ENCODE measurements around the gene STATH. TPM values are rescaled to one million over a fixed set of nuclear protein-coding genes. Genes with fewer than 3 reads are reported as not detected.

Gene STATH
- total RNA-seq, 1 donor from 2014 or later: not detected

DNA sequence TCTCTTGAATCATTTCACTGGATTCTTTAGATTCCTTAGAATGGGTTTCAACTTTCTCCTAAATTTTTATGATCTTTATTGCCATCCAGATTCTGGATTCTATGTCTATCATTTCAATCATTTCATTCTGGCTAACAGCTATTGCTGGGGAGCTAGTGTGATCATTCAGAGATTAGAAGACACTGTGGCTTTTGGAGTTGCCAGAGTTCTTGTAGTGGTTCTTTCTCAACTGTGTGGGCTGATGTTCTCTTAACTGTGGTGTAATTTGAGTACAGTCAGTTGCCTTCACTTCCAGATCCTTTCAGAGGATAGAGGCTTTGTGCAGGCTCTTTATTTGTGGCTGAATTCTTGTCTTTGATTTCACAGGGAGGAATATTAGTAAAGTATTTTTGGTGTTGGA, 18.2 kb upstream of the STATH start:
- Histone ChIP-seq H3K9me3 (ENCODE audit: low read depth) (no peaks in the 10 kb centered on the region), H3K36me3 (no peaks in the 10 kb centered on the region), H3K4me2 (no peak overlapping the region), H3K9ac (no peak overlapping the region), H3K4me3 (no peak overlapping the region), H3K4me1 (peaks cover 8% of the 10 kb centered on the region), H3K27ac (no peak overlapping the region), H3F3A (ENCODE audit: low read depth) (no peaks in the 10 kb centered on the region), H4K20me1 (ENCODE audit: low read depth) (no peaks in the 10 kb centered on the region), H2AFZ (replicated peaks) (peak overlapping the region; percentile 82), H3K27me3 (no peaks in the 10 kb centered on the region), H3K79me2 (ENCODE audit: low read depth) (no peaks in the 10 kb centered on the region)
- no peaks in the 10 kb centered on the region for H3K36me3 Mint-ChIP-seq
- no peaks in the 10 kb centered on the region for H3K27me3 Mint-ChIP-seq (ENCODE audit: insufficient read depth, low read depth)
- no peak overlapping the region for H3K27ac Mint-ChIP-seq
- no peaks in the 10 kb centered on the region for H3K9me3 Mint-ChIP-seq
- DNase-seq (ENCODE audit: low spot score): no peak
- peaks cover 3% of the 10 kb centered on the region for H3K4me1 Mint-ChIP-seq
- H3K4me3 Mint-ChIP-seq: no peak overlapping the region
- TF ChIP-seq, protein P1, sequence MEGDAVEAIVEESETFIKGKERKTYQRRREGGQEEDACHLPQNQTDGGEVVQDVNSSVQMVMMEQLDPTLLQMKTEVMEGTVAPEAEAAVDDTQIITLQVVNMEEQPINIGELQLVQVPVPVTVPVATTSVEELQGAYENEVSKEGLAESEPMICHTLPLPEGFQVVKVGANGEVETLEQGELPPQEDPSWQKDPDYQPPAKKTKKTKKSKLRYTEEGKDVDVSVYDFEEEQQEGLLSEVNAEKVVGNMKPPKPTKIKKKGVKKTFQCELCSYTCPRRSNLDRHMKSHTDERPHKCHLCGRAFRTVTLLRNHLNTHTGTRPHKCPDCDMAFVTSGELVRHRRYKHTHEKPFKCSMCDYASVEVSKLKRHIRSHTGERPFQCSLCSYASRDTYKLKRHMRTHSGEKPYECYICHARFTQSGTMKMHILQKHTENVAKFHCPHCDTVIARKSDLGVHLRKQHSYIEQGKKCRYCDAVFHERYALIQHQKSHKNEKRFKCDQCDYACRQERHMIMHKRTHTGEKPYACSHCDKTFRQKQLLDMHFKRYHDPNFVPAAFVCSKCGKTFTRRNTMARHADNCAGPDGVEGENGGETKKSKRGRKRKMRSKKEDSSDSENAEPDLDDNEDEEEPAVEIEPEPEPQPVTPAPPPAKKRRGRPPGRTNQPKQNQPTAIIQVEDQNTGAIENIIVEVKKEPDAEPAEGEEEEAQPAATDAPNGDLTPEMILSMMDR (IDR thresholded peaks at IDR 0.05): no peak
- no peak for TF ChIP-seq EZH2phosphoT487 (IDR thresholded peaks at IDR 0.05)
- TF ChIP-seq EZH2 (IDR thresholded peaks at IDR 0.05): no peak

DNA sequence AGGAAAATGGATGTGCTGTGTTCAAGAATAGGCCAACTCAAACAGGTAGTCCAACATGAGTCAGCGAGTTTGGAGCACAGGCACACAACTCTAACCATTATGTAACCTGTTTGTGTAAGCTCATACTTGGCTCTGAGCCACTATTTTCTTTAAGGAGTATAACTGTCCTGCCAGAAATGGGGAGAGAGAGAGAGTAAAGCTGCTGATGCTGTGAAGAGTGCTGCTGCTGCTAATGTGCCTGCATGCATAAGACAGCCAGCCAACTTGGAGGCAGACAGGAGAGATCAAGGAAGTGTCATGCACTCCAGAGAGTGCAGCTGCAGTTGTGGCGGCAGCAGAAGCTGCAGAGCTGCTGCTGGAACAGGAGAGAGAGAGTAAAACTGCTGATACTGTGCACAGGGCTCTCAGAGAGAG, 11.7 kb upstream of the STATH start:
- no peaks in the 10 kb centered on the region for H3K36me3 ChIP-seq
- H3K27ac Mint-ChIP-seq: no peak overlapping the region
- H3K4me1 Mint-ChIP-seq: no peaks in the 10 kb centered on the region
- no peaks in the 10 kb centered on the region for H3F3A ChIP-seq (ENCODE audit: low read depth)
- H3K9ac ChIP-seq: no peak overlapping the region
- TF ChIP-seq, protein P1 (IDR thresholded peaks at IDR 0.05): no peak
- TF ChIP-seq EZH2 (IDR thresholded peaks at IDR 0.05) (no peak), EZH2phosphoT487 (IDR thresholded peaks at IDR 0.05) (no peak)
- H3K27me3 ChIP-seq: no peaks in the 10 kb centered on the region
- H3K4me3 Mint-ChIP-seq: no peak overlapping the region
- H3K4me3 ChIP-seq: no peak overlapping the region
- no peak overlapping the region for H3K27ac ChIP-seq
- no peaks in the 10 kb centered on the region for H3K9me3 ChIP-seq (ENCODE audit: low read depth)
- H2AFZ ChIP-seq (replicated peaks): peak overlapping the region; percentile 81
- no peaks in the 10 kb centered on the region for H4K20me1 ChIP-seq (ENCODE audit: low read depth)
- H3K4me2 ChIP-seq: no peak overlapping the region
- no peaks in the 10 kb centered on the region for H3K79me2 ChIP-seq (ENCODE audit: low read depth)
- peak; percentile 20 for DNase-seq (ENCODE audit: low spot score)
- H3K9me3 Mint-ChIP-seq: no peaks in the 10 kb centered on the region
- H3K4me1 ChIP-seq: no peaks in the 10 kb centered on the region
- no peaks in the 10 kb centered on the region for H3K36me3 Mint-ChIP-seq
- peaks cover 3% of the 10 kb centered on the region for H3K27me3 Mint-ChIP-seq (ENCODE audit: insufficient read depth, low read depth)

DNA sequence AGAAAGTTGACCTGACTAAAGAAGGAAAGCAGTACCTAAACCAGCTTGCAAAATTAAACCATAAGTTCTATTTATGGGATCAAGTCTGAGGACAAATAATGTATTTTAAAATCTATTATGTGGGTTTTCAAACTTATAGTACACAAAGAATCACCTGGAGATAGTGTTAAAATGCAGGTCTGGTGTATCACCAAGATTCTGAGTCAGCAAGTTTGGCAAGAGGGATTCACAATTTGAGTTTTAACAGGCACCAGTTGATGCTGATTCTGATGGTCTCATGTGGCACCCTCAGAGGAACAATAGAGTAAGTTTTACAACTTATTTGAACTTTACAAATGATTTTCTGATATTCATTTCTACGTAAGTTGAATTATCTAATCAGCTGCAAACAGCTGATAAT, 9.1 kb upstream of the STATH start:
- H3K4me3 Mint-ChIP-seq: no peak overlapping the region
- H3K27me3 ChIP-seq: no peaks in the 10 kb centered on the region
- H3K4me1 ChIP-seq: no peaks in the 10 kb centered on the region
- no peaks in the 10 kb centered on the region for H3F3A ChIP-seq (ENCODE audit: low read depth)
- no peak overlapping the region for H3K4me2 ChIP-seq
- H3K36me3 ChIP-seq: no peaks in the 10 kb centered on the region
- no peaks in the 10 kb centered on the region for H3K9me3 ChIP-seq (ENCODE audit: low read depth)
- H3K27me3 Mint-ChIP-seq (ENCODE audit: insufficient read depth, low read depth): peaks cover 3% of the 10 kb centered on the region
- no peaks in the 10 kb centered on the region for H3K9me3 Mint-ChIP-seq
- H3K27ac ChIP-seq: no peak overlapping the region
- no peak overlapping the region for H3K4me3 ChIP-seq
- H3K79me2 ChIP-seq (ENCODE audit: low read depth): no peaks in the 10 kb centered on the region
- no peak for DNase-seq (ENCODE audit: low spot score)
- TF ChIP-seq, protein P1 (IDR thresholded peaks at IDR 0.05): no peak
- TF ChIP-seq EZH2phosphoT487 (IDR thresholded peaks at IDR 0.05) (no peak), EZH2 (IDR thresholded peaks at IDR 0.05) (no peak)
- no peak overlapping the region for H2AFZ ChIP-seq (replicated peaks)
- no peak overlapping the region for H3K27ac Mint-ChIP-seq
- H4K20me1 ChIP-seq (ENCODE audit: low read depth): no peaks in the 10 kb centered on the region
- H3K36me3 Mint-ChIP-seq: no peaks in the 10 kb centered on the region
- no peak overlapping the region for H3K9ac ChIP-seq
- no peaks in the 10 kb centered on the region for H3K4me1 Mint-ChIP-seq

Data from neural progenitor cell (in vitro differentiated cells).